SK-N-SH treated with all-trans-retinoic acid at 6 μM for 48 hours (cell line): ENCODE data around the gene BRPF3.

Experiments
- BACH2 ChIP-seq: fragments of 250-450 bp; sonication (Bioruptor Pico); IDR thresholded peaks from 2 replicates; pipeline ENCODE4 v1.9.0; 2021; ENCODE audit warnings: mild to moderate bottlenecking, borderline replicate concordance
- CSRNP3 ChIP-seq: fragments of 250-450 bp; sonication (Bioruptor Pico); IDR thresholded peaks from 2 replicates; pipeline ENCODE4 v1.5.1; 2021; ENCODE audit warnings: mild to moderate bottlenecking, moderate library complexity
- OSR1 ChIP-seq: fragments of 250-450 bp; sonication (Bioruptor Pico); IDR thresholded peaks from 2 replicates; pipeline ENCODE4 v1.8.0; 2022; ENCODE audit warnings: moderate library complexity, mild to moderate bottlenecking, inconsistent platforms

- no peak for TF ChIP-seq BACH2
- no peak for TF ChIP-seq CSRNP3 (CRISPR knock-in tag)
- TF ChIP-seq OSR1 (CRISPR knock-in tag): no peak
These were observed 71.4 kb downstream of the BRPF3 start for GRCh38 chr6:36267731-36268477.
